Measurements from ENCODE around the gene KCNQ1.

- no peak for TF ChIP-seq POLR2A (IDR thresholded peaks at IDR 0.05)
- no peak for TF ChIP-seq CTCF (IDR thresholded peaks at IDR 0.05)
Observed at GRCh38 chr11:2812371-2812991, 367.7 kb downstream of the KCNQ1 start.
